ENCODE data around the gene ATOH7.

DNA sequence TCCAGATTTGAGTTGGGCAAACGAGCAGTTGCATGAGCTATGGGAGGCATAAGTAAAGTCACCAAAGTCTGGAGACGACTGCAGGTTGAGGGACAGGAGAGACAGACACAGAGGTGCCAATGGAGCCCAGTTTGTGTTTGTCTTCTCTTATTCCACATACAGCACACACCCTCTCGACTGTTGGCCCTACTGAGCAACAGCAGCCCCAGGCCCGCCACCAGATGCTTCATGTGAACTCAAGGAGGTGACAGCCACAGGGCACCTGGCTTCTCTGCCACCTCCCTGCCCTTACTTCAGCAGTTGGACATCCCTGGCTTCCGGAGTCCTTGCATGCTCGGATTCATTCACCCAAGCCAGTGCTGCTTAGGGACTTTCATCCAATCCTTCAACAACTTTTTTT, 6.5 kb upstream of the ATOH7 start:
- TF ChIP-seq, protein P1, sequence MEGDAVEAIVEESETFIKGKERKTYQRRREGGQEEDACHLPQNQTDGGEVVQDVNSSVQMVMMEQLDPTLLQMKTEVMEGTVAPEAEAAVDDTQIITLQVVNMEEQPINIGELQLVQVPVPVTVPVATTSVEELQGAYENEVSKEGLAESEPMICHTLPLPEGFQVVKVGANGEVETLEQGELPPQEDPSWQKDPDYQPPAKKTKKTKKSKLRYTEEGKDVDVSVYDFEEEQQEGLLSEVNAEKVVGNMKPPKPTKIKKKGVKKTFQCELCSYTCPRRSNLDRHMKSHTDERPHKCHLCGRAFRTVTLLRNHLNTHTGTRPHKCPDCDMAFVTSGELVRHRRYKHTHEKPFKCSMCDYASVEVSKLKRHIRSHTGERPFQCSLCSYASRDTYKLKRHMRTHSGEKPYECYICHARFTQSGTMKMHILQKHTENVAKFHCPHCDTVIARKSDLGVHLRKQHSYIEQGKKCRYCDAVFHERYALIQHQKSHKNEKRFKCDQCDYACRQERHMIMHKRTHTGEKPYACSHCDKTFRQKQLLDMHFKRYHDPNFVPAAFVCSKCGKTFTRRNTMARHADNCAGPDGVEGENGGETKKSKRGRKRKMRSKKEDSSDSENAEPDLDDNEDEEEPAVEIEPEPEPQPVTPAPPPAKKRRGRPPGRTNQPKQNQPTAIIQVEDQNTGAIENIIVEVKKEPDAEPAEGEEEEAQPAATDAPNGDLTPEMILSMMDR (IDR thresholded peaks at IDR 0.05; ENCODE audit: low read depth, low read length): no peak
- no peak for TF ChIP-seq POLR2A (IDR thresholded peaks at IDR 0.05; ENCODE audit: extremely low read depth, insufficient read length)

Data from NB4 (cell line).